ENCODE results near the gene GPC4. TPM values are rescaled to one million over a fixed set of nuclear protein-coding genes. Genes with fewer than 3 reads are reported as not detected.

GPC4 gene
- polyA plus RNA-seq, 4 donors, result 18.5 to 33.4 (median 24.6) TPM

DNA sequence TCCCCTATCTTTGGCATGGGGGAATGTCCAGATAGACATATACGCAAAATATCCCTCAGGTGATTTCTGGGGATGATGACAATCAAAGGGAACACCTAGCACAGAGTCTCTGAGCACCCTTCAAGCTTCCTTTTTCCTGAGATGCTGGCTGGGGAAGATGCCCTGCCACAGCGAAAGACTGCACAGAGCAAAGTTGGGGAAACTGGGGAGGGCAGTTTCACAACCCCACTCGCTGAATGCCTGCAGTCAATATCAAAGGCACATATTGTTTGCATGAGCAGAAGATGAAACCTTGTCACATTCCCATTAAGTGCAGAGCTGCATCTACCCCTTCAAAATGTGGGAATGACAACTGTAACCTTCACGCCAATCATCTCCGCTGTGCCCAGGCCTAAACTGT, 2.6 kb downstream of the GPC4 start:
- no peak for DNase-seq (ENCODE audit: low read depth in 4 of 4, low spot score in 3 of 4)

DNA sequence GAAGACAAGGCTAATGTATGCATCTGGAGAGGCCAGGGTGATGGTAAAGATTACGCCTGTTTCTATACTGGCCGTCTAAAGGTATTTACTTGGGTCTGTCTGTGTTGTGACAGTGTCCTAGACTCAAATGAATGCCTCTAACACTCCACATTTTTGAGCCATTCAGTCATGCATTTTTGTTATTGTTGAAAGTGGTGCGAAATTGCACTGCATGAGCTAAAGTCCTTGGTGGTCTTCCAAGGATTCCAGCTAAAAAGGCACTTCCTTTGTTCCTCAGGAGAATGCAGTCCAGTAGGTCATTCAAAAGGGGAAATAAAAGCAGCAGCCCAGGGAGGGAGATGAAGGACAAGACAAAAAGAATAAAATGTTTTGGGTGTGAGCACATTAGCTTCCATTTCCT, 3.0 kb downstream of the GPC4 start:
- no peak for DNase-seq (ENCODE audit: low read depth in 4 of 4, low spot score in 3 of 4)

DNA sequence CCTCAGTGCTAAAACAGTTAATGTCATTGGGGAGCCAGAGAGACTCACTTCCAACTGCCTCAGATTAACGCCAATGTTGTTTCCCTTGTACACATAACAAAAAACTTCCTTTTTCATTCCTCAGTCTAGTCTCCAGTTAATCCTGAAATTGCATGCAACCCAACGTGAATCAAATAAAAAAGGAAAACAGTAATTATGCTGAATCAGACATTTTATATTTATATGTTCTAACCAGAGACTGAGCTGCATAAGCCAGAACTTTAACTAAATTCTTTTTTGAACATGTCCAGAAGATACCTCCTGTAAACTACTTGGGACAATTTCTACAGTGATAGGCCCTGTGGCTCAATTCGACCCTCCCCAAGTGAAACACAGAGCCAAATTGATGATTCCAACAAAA, 4.7 kb downstream of the GPC4 start:
- DNase-seq (ENCODE audit: low read depth in 4 of 4, low spot score in 3 of 4), result no peak

DNA sequence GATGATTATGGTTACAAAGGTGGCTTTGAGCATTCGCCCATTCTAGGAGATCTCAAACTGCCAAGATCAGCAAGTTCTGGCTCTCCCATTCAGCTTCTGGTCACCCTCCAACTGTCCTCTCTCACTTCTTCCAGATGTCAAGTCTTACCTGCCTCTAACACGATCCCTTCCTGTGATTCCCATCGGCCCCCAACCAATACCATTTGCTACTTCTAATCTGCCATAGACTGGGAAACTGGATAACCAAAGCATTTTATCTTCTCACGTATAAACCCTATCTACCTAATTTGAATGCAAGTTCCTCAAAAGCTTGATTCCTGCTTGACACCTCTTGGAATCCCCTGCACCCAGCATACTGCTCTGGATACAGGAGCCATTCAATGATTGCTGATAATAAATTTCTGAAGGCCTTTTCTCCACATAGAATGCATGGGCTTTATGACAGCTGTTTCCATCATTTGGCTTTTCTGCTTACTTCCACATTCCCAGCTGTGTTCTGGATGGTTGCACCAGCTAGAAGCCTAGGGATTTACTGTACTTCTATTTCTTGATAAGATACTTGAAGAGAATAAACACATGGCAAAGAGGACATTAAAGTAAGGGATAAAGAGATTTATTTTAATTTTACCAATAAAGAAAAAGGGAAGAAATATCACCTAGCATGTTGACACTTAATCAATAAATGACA, 9.6 kb downstream of the GPC4 start:
- no peak for DNase-seq (ENCODE audit: low read depth in 4 of 4, low spot score in 3 of 4)

DNA sequence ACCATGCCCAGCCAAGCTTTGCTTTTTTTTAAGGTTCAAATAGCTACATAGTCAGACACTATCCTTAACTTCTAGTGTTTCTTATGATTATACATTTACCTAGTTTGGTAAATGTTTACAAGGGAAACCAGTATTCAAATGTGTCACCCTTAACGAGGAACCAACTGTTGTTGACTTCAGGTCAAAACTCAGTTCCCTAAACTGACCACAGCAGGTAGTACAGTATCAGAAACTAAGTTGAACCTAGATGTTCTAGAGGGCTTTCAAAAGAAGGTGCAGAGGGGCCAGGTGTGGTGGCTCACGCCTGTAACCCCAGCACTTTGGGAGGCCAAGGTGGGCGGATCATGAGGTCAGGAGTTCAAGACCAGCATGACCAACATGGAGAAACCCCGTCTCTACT, 11.3 kb downstream of the GPC4 start:
- no peak for DNase-seq (ENCODE audit: low read depth in 4 of 4, low spot score in 3 of 4)

DNA sequence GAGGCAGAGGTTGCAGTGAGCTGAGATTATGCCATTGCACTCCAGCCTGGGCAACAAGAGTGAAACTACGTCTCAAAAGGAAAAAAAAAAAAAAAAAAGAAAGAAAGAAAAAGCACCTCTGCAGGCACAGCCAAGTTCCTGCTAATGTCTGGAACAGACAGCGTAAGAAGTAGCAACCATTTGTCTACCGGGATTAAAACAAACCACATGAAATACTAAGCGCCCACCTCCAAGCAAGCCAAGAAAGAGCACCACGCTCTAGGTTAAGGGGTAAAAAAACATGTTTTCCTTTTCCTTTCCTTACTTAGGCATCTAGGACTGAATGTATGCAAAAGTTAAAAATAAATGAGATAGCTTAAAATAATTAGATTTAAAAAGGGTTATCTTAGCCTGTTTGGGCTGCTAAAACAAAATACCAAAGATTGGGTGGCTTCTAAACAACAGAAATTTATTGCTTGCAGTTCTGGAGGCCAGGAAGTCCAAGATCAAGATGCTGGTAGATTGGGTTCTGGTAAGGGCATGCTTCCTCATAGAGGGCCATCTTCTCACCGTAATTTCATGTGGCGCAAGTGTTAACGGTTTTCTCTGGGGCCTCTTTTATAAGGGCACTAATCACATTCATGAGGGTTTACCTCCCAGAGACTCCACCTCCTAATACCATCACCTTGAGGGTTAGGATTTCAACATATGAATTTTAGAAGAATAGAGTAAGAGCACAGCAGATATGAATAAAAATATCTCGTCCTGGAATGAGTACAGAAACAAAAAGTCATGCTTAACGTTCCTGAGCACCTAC, 12.3 kb downstream of the GPC4 start:
- DNase-seq (ENCODE audit: low read depth in 4 of 4, low spot score in 3 of 4), result no peak

DNA sequence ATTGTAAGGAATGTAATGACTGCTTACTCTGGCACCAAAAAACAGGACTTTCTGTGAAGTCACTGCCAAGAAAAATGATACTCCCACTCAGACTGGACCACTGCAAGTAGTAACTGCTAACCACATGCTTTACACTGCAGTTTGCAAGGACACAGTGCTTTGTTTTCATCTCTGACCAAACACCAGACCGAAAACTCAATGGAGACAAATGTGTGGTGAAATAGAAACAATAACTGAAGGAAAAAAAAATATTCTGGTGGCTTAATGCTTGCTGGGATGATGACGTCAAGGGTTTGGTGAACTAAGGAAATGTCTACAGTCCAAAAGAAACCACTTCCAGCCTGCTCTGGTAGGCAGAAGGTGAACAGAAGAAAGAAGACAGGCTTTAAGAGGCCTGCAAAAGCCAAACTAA, 13.2 kb downstream of the GPC4 start:
- peak in 2 of 4 donors; percentile 40 to 46 for DNase-seq (ENCODE audit: low read depth in 4 of 4, low spot score in 3 of 4)

DNA sequence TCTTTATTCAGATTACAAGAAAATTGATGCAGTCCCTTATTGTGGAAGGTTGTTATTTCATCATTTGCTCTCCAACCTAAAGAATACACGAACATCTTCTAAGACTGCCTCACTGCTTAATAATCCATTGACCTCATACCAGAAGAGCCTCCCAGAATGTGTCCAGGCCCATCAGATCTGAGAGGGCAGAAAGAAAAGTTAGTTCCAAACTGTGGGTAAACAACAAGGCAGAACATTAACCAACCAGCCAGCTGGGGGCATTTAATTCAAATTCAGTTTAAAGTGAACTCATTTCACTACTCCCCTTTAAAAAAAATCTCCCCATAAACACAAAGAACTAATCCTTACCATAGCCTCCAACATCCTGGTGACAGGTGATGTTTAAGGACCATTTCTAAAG, 13.8 kb downstream of the GPC4 start:
- no peak for DNase-seq (ENCODE audit: low read depth in 4 of 4, low spot score in 3 of 4)

DNA sequence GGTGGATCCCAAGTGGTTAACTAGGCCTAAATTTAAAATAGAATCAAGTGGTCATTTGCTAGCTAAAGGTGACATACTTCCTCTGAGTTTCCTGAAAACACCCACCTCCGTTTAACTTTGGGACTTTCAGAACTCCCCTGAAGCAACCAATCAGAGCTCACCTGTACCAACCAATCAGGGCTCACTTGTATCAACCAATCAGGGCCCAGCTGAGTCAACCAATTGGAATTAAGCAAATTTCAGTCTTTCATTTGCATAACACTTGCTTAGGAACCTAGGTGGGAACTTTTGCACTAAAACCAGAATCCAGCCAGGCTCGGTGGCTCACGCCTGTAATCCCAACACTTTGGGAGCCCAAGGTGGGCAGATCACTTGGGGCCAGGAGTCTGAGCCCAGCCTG, 15.9 kb downstream of the GPC4 start:
- no peak for DNase-seq (ENCODE audit: low read depth in 4 of 4, low spot score in 3 of 4)

DNA sequence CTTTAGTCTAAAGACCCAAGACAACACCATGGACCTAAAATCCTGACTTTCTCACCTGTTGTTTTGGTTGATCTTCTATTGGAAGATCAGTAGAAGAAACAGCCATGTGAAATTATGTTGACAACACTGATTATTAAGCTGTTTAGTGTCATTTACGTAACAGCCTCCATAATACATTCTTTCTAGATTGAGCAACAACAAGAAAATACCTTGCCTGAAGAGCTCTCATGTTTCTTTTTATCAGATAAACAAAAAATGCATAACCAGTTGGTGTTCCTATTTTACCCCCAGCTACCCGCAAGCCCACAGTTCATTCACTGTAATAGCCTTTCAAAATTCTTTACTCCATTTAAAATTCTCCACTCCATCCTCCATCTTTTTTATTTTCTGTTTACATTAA, 20.5 kb downstream of the GPC4 start:
- no peak for DNase-seq (ENCODE audit: low read depth in 4 of 4, low spot score in 3 of 4)

DNA sequence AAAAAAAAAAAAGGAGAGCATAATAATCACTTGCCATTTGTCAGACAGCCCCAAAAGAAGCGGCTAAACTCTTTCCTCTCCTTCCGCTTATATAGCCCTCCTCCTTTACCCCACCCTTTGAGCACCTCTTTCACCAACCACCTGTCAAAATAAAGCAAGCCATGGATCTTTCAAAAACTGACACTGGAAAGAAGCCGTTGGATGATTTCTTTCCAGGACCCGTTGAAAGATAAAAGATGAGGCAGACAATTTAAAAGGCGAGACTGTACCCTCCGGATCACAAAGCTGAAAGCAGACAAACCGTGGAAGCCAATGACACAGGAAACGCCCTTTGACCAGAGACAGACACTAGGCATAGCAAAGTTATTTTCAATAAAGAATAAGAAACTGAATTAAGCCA, 22.6 kb downstream of the GPC4 start:
- DNase-seq (ENCODE audit: low read depth in 4 of 4, low spot score in 3 of 4), result no peak

DNA sequence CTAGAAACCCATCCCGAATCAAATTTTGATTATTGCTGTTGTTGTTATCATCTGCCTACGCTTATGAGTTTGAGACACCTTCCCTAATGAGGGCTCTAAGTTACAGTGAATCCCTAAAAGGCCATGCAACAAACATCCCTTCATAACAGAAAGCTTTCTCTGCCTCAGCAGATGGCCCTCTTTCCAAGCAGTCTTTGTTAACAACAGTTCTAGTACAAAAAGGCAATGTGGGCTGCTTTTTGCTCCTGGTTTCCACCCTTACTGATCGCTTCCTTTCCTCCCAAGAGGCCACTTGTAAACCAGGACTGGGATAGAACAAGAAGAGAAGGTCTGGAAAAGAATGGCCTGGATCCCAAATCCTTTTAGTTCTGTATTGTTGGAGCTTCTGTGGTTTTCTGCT, 24.2 kb downstream of the GPC4 start:
- DNase-seq (ENCODE audit: low read depth in 4 of 4, low spot score in 3 of 4), result no peak

DNA sequence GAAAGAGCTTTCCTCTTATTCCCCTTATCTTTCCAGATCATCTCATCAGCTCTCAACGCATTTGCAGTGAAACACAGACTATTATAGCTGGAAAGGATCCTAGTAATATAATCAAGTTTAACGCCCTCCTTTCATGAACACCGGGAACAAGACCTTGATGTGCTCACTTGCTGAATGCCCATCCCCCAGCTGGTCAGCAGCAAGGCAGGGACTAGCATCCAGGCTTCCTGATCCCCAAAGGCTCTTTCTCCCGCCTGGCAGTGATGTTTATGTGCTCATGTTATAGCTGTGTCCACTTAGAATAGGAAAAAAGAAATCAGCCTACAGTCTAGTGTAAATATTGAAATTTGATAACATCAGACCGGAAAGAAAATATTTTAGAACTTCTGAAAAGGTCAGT, 24.6 kb downstream of the GPC4 start:
- DNase-seq (ENCODE audit: low read depth in 4 of 4, low spot score in 3 of 4), result no peak

DNA sequence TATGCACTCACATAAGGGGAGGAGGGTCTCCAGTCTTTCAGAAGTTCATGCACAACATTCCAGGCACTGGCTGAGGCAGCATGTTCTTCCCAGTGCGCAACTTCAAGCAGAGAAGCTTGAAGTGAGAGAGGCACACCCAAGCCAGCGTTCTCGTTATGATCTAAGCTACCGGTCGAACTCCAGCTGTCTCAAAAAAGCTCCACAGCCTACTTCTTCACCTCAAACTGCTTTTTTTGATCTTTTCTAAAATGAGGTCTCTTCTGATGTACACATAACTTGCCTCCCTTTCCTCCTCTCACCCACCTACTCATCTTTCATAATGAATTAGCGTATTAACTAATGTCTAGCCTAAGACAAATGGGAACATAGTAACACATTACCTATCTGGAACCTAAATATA, 25.3 kb downstream of the GPC4 start:
- DNase-seq (ENCODE audit: low read depth in 4 of 4, low spot score in 3 of 4), result no peak

DNA sequence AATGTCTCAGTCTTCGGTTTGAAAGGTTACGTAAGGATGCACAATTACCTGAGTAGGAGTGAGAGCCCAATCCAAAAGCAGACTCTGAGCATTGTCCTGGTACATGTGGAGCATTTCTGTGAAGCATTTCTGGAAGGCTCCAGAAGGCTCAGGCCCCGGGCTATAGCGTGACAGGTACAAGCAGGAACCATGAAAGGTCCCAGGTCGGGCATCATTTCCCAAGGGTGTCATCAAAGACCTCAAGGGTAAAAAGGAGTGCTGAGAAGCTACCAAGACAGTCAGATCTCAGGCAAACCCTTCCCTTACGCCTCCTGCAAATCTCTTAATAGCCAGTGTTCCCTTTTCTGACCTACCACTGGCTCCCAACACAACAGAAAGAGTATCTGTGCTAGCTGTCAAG, 30.8 kb downstream of the GPC4 start:
- no peak for DNase-seq (ENCODE audit: low read depth in 4 of 4, low spot score in 3 of 4)

DNA sequence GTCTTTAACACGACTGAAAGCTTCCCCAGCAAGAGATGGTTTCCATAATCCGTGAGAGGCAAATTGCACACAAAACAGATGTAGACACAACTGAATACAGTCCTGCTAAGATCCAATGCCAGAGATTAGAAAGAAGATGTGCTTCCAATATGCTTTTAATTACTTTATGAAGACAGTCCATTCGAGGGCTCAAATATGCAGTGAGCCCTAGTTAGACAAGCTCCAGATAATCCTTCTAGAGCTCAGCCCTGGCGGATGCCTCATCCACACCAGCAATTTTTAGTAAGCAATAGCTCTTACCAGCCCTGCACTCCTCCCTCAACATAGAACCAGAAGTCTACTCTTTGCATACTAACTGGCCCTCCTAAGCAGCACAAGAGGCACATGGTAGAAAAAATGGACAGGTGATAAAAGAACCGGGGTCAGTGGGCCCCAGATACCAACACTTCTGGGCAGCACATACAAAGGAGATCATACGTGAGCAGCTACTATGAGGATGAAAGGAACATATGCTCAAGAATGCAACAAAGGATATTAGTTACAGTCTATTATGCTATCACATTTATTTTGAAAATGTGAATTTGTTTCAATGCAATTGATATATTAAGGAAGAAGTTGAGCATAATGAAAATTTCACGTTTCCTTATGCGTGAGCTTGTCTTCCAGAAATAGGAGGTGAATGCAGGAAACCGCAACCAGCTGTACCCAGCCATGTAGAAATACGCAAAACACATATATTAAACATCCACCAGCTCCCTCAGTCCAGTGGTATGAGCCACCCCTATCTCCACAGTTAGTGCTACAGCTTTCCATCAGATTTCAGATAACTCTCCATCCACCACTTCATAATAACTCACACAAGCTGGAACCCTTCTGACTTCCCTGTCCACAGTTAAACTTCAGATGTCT, 34.3 kb downstream of the GPC4 start:
- no peak for DNase-seq (ENCODE audit: low read depth in 4 of 4, low spot score in 3 of 4)

DNA sequence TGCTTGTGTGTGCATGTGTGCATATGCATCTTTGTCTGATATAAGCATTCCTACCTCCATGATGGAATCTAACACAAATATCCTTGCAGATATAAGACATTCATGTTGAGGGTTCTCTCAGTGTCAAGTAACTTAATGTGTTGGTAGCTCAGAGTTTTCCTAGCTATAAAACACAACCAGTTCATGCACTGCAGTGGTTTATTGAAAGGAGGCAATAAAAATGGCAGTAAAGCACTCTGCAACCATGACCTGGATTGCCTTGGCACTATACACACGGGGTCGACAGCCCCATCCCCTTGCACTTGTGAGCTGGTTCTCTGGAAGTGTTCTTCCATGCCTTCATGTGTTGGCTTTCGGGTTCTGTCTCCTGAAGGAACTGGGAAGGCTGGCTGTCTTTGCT, 38.9 kb downstream of the GPC4 start:
- no peak for DNase-seq (ENCODE audit: low read depth in 4 of 4, low spot score in 3 of 4)

DNA sequence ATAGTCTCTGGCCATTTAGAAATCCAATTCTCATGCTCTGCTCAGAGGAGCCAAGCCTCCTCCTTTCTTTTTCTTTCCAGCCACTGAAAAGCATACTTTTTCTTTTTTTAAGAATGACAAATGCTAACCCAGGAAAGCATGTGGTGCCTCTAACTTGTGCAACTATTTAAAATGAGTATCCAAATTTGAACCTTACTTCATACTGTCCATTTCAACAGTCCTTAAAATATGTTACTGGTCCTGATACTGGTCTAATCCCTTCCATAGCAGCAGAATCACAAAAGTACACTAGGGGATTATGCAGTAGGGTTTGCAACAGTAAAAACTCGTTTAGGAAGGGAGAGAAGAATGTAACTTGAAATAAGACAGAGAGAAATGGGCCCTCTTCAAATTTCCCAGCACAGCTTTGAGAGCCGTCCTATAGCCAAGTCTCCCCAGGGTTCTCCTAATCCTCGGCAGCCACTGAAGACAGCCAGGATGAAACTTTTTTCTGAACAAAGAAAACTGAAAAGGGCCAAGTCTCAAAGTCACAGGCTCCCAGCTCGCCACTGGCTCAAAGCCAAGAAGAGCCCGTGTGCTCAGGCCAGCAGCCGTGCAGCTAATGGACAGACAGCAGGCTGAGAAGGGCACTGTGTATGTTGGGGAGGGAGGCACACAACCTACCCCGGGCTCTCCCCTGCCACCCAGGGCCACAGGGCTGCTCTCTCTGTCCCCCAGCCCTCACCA, 39.5 kb downstream of the GPC4 start:
- no peak for DNase-seq (ENCODE audit: low read depth in 4 of 4, low spot score in 3 of 4)

DNA sequence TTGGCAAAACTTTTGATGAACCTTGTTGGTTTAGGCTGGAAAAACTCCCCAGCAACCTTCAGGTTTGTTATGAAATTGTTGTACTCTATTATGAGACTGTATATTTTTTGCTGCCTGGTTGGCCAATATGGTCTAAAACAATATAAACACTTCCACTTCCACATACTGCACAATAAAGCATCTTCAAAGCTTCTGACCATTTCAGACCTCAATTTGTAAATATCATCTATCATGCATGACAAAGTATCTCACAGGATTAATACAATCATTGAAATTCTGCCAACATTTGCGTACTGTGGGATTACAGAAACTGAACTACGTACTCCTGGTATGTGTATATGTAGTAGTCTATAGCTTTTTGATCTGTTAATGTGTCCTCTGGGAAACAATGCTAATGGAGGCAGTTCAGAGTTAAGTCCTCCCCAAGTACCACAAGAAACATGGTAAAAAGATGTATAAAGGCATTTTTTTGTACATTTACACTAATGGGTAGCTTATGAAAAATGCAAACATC, 40.4 kb downstream of the GPC4 start:
- no peak for DNase-seq (ENCODE audit: low read depth in 4 of 4, low spot score in 3 of 4)

DNA sequence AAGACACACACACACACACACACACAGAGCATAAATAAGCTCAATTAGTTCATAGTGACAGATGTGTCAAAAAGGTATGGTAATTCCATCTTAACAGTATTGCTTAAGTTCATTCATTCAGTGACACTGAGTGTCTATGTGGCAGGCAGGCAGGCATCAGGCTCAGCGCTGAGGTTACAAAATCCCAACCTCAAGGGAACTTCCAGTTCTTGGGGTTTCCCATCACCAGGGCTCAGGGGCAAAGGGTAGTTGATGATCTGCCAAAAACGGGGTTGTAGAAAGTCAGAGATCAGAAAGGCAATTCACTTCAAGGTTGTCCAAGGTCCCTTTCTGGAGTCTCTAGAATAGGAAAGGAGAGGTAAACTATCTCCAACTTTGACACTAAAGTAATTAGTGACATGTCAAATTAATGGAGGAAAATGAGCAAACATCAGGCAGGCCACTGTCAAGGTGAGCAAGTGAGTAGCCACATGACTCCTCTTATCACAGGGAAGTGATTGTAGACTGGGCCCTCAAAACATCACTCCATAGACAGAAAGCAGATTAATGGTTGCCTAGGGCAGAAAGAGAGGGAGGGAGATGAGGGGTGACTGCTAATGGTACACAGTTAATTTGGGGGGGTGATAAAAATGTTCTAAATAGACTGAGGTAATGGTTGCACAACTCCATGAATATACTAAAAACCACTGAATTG, 41.8 kb downstream of the GPC4 start:
- no peak for DNase-seq (ENCODE audit: low read depth in 4 of 4, low spot score in 3 of 4)
